Measurements from ENCODE around the gene PHRF1. TPM values are rescaled to one million over a fixed set of nuclear protein-coding genes. Genes with fewer than 3 reads are reported as not detected.

Gene PHRF1
- total and polyA plus RNA-seq, 2 donors (not counting 3 experiments of a cell fraction or from before 2014, with no cell fraction given): 14.2 to 39.4 TPM

GRCh38 chr11:560305-561147 lies 15.7 kb upstream of the PHRF1 start, which contains the start of the genes LMNTD2 and RASSF7:
TSS of gene LMNTD2 (minus strand) at chr11:560738. CDS start at chr11:560716, 22 bp downstream.
TSS of gene RASSF7 (plus strand) at chr11:560970. CDS start at chr11:561769, 799 bp downstream.
- H3K36me3 ChIP-seq (ENCODE audit: control insufficient read depth in 2 of 2, extremely low read depth in 1 of 2, insufficient read depth in 2 of 2, low read length in 2 of 2): peaks cover 0 to 2% of the 10 kb centered on the region in 2 experiments
- peak; percentile 80 for DNase-seq (ENCODE audit: low read depth, low spot score)
- H3K9me3 ChIP-seq (replicated peaks; ENCODE audit: control insufficient read depth, insufficient read depth, low read length): no peaks in the 10 kb centered on the region
- peak within 1 kb of the TSS; percentile 78 for H3K4me2 ChIP-seq (ENCODE audit: insufficient read depth, low read length)
- BruUV-seq (replicated peaks): TSS peak; percentile 25
- peaks cover 11 to 17% of the 10 kb centered on the region in 2 experiments for H3K27me3 ChIP-seq (ENCODE audit: control insufficient read depth in 2 of 2, insufficient read depth in 2 of 2, low read length in 2 of 2)
- intact Hi-C loops (cut with micrococcal nuclease) (loop anchor here (2.0 kb wide), 1 partner anchor 24 kb away; the partner anchor contains the start of gene LRRC56), dilution Hi-C loops (cut with MboI; ENCODE audit: extremely low pct_ligation_motif_present, low sequenced_read_pairs) (no loop called here)
- FAIRE-seq: peak; percentile 72
- H3K79me2 ChIP-seq (ENCODE audit: control insufficient read depth, insufficient read depth, low read length): no peaks in the 10 kb centered on the region
- no peaks in the 10 kb centered on the region for H3K9me1 ChIP-seq (replicated peaks; ENCODE audit: control insufficient read depth, extremely low read depth, insufficient read depth, low read length)
- H3K4me1 ChIP-seq (ENCODE audit: control insufficient read depth, extremely low read depth, insufficient read depth, low read length): peaks cover 6% of the 10 kb centered on the region
- ChIA-PET POLR2A (no interaction called here), CTCF (interaction anchor here (1.1 kb wide), 1 partner anchor 162 kb away, joined by 4 read pairs; no protein-coding TSS in a partner anchor)
- no peak within 1 kb of the TSS for H3K27ac ChIP-seq (ENCODE audit: insufficient read depth, low read depth, low read length)
- H2AFZ ChIP-seq (ENCODE audit: low read depth, low read length): peak within 1 kb of the TSS; percentile 82
- peak within 1 kb of the TSS; percentile 36 for H3K9ac ChIP-seq (replicated peaks; ENCODE audit: extremely low read depth, insufficient read depth, low read length)
- peak within 1 kb of the TSS; percentile 62 to 88 (median 74) for H3K4me3 ChIP-seq (replicated peaks in 1 of 3; ENCODE audit: insufficient read depth in 1 of 3, low read depth in 1 of 3, low read length in 3 of 3)
- H4K20me1 ChIP-seq (replicated peaks; ENCODE audit: control insufficient read depth, extremely low read depth, insufficient read depth, low read length): no peaks in the 10 kb centered on the region
- TF ChIP-seq POLR2A (IDR thresholded peaks at IDR 0.05; ENCODE audit: low read depth, low read length) (peak; percentile 58), MYC (IDR thresholded peaks at IDR 0.05; ENCODE audit: low read depth, low read length) (no peak), EZH2 (IDR thresholded peaks at IDR 0.05; ENCODE audit: borderline replicate concordance, low read depth, low read length, severe bottlenecking) (no peak)

DNA sequence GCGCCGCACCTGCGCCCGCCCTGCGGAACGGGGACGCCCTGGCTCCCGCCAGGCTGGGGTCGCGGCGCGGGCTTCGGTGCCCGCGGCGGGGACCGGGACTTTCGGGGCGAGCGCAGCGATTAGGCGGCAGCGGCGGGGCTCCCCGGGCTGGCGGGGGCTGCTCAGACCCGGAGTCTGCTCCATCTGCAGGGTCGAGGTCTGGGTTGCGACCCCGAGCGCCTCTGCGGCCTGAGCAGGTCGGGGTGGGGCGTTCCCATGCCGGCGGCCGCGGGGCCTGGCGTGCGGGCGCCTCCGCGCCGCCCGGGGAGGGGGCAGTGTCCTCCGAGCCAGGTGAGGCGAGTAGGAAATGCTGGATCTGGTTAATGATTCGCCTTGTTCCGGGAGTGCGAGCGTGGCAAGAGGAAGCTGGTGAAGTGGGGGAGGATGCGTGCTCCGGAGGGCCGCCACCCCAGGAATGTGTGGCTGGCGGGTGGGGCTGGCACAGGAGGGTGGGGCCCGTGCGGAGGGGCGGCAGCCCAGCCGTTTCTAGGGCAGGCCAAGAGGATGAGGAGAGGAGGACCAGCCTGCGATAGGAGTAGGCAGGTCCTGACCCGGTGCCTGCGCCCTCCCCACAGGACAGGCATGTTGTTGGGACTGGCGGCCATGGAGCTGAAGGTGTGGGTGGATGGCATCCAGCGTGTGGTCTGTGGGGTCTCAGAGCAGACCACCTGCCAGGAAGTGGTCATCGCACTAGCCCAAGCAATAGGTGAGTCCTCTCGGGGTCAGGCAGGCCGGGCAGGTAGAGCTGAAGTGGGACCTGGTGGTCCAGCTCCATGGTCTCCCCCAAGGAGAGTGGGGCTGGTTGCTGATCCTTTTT lies 14.9 kb upstream of the PHRF1 start:
- Histone ChIP-seq H2AFZ (ENCODE audit: low read depth, low read length) (peak overlapping the region; percentile 82), H3K9me3 (replicated peaks; ENCODE audit: control insufficient read depth, insufficient read depth, low read length) (no peaks in the 10 kb centered on the region), H3K4me2 (ENCODE audit: insufficient read depth, low read length) (peak overlapping the region; percentile 78), H3K27ac (ENCODE audit: insufficient read depth, low read depth, low read length) (no peak overlapping the region), H3K79me2 (ENCODE audit: control insufficient read depth, insufficient read depth, low read length) (no peaks in the 10 kb centered on the region), H3K9me1 (replicated peaks; ENCODE audit: control insufficient read depth, extremely low read depth, insufficient read depth, low read length) (no peaks in the 10 kb centered on the region), H3K36me3 (ENCODE audit: control insufficient read depth in 2 of 2, extremely low read depth in 1 of 2, insufficient read depth in 2 of 2, low read length in 2 of 2) (peaks cover 0 to 2% of the 10 kb centered on the region in 2 experiments), H3K9ac (replicated peaks; ENCODE audit: extremely low read depth, insufficient read depth, low read length) (peak overlapping the region; percentile 36), H3K4me3 (replicated peaks in 1 of 3; ENCODE audit: insufficient read depth in 1 of 3, low read depth in 1 of 3, low read length in 3 of 3) (peak overlapping the region; percentile 62 to 88 (median 74)), H3K27me3 (ENCODE audit: control insufficient read depth in 2 of 2, insufficient read depth in 2 of 2, low read length in 2 of 2) (peaks cover 8 to 9% of the 10 kb centered on the region in 2 experiments), H3K4me1 (ENCODE audit: control insufficient read depth, extremely low read depth, insufficient read depth, low read length) (peaks cover 6% of the 10 kb centered on the region), H4K20me1 (replicated peaks; ENCODE audit: control insufficient read depth, extremely low read depth, insufficient read depth, low read length) (no peaks in the 10 kb centered on the region)
- BruUV-seq (replicated peaks): no TSS peak
- TF ChIP-seq EZH2 (IDR thresholded peaks at IDR 0.05; ENCODE audit: borderline replicate concordance, low read depth, low read length, severe bottlenecking) (no peak), POLR2AphosphoS5 (IDR thresholded peaks at IDR 0.05; ENCODE audit: insufficient read depth, low read depth, low read length) (no peak)
- FAIRE-seq (peak; percentile 40), DNase-seq (ENCODE audit: low read depth, low spot score) (no peak)
- intact Hi-C loops (cut with micrococcal nuclease) (loop anchor here (2.0 kb wide), 1 partner anchor 25 kb away; the partner anchor contains the start of gene LRRC56), dilution Hi-C loops (cut with MboI; ENCODE audit: extremely low pct_ligation_motif_present, low sequenced_read_pairs) (no loop called here)
- ChIA-PET CTCF (interaction anchor here (1.4 kb wide), 1 partner anchor 14 kb away, joined by 4 read pairs; the partner anchor contains the start of gene PHRF1), POLR2A (no interaction called here)
